Stimulated activated CD4-positive, alpha-beta T cell treated with anti-CD3 and anti-CD28 coated beads, TNF-alpha, amount 100 ng/mL, for 1 hour (primary cell): ENCODE data around the gene ITGB1BP1.
"Not testable (repeated sequence)": the region's sequence is repeated elsewhere in the genome, so short reads cannot be mapped to it uniquely, and the experiment has no call there.

Experiments used
- DNase-seq, 3 donors: peaks; one replicate each; pipeline ENCODE4 v3.0.0-alpha.2; 2020; ENCODE audit warnings: low read depth in 3 of 3, low spot score in 1 of 3

ITGB1BP1 gene

DNA sequence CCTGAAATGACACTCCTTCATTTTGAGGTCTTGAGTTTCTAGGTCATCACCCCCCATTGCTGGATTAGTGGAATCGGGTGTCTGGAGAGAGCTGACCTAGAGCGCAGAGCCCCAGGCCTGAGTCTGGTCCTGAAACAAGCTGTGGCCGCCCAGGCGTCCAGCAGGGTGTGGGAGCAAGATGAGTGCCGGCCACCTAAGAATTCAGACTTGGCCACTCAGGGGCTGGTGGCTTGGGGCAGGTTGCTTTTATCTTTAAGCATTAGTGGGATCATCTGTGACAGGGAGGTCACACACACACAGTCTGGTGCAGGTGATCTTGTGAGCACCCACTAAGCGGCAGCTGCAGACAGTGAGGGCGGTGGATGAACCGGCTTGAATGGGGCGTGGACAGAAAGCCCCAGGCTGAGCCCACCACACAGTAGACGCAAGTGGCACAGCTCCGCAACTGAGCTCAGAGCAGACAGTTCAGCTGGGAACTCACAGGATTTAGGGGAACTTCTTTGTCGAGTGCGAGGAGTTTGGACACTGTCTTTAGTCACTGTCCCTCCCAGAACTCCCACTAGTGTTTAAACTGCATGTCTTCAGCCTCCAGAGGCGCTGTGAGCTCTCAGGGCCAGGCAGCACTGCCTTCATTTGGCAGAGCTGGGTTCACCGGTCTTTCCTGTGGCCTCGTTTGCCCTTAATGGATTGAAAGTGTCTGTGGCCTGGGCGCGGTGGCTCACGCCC lies 21.5 kb downstream of the ITGB1BP1 start:
- DNase-seq = no peak

DNA sequence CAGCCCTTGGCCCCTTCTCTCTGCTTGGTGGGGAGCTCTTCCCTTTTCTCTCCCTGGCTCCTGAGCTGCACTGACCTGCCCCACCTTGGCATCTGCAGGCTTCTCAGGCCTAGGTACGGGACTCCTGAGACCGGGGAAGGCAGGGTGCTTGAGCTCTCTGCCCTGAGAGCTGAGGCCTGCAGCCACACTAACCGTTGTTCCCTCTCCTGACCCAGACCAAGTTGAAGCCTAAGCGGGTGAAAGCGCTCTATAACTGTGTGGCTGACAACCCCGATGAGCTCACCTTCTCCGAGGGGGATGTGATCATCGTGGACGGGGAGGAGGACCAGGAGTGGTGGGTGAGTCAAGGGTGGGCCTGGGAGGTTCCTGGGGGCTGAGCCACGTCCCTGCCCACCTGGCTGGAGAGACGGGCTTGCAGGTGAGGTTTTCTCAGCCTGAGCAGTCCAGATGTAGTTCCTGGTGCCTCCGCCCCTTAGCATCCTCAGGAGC lies 22.2 kb downstream of the ITGB1BP1 start:
- DNase-seq = no peak

DNA sequence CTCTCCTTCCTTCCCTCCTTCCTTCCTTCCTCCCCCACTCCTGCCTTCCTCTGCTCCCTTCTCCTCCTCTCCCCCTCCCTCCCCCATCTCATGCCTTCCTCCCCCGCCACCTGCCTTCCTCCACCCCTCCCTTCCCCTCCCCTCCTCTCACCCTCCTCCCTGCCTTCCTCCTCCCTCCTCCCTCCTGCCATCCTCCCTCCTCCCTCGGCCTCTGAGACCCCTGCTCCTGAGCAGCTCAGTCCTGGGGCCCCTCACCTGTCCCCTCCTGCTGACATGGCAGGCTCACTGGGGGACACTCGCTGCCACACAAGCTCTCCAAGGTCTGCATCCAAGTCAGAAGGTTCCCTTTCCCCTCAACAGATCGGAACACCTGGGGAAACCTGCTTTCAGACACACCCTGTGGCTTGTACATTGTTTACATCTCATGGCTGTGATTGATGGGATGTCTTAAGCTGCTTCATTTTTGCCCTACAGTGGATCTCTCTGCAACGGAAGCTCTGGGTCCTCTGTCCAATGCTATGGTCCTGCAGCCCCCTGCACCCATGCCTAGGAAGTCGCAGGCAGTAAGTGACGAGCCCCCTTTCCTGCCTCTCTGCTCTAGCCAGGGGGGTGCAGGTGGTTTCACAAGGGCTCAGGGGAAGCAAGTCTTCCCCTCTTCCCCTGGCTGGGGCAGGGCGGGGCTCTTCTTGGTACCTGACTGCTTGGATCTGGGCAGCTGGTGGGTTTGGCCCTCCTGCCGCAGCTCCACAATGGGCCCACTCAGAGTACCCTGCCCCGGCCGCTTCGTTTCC lies 22.9 kb downstream of the ITGB1BP1 start:
- no peak for DNase-seq

DNA sequence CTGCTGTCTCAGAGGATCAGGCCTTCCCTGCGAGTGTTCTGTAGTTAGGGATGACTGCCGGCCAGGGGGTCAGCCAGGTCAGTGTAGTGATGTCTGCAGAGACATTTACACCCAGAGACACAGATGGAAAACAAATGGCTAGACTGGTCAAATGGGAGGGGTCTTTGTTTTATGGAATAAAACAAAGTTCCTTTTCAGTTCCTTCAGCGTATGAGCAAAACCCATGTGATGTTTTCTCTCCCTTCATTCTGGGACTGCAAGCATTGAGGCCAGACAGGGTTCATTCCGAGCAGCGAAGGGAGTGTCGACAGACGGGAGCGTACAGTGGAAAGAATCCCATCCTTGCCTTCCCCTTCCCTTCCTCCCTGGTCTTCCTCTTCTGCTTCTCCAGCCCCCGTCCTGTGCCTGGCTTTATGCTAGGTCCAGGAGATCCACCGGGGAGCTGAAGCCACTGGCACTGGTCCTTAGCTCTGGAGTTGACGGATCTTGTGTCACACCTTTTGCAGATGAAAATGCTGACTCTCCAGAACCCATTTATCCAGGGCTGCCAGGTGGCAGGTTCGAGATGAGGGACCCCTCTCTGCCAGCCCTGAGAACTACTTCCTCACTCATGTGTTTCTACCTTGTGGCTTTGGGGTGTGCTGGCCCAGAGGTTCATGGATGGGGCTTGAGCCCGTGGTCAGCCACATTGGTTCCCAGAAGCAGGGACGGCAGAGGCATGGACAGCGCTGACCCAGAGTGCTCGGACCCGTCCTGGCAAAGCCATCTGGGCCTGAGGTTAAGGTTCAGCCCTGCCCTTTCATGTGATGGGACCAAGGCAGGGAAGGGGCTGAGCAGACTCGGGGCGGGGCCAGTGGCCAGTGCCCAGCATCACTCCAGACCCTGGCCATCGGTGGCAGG lies 24.2 kb downstream of the ITGB1BP1 start:
- no peak for DNase-seq

DNA sequence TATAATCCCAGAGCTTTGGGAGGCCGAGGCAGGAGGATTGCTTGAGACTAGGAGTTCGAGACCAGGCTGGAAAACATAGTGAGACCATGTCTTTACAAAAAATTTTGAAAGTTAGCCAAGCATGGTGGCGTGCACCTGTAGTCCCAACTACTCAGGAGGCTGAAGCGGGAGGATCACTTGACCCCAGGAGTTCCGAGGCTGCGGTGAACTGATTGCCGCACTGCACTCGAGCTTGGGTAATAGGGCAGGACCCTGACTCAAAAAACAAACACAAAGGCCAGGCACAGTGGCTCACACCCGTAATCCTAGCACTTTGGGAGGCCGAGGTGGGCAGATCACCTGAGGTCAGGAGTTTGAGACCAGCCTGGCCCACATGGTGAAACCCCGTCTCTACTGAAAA lies 25.1 kb downstream of the ITGB1BP1 start:
- DNase-seq = not testable (repeated sequence)

DNA sequence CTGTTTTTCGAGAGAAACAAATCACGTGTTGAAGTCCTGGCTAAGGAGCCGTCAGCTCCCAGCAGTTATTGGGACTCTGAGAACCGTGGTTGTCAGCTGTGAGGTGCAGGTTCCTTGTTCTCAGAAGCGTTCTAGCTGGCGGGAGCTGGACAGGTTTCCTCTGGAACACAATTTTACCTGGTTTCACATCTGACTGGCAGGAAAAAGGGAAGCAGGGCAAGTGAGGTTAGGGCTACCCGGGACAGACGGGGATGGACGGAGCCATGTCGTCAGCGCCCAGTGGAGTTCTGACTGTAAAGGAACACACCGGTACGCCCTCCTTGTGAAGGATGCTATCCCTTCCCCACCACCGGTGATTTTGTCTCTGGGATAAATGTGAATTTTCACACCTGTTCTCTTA lies 26.1 kb downstream of the ITGB1BP1 start:
- no peak for DNase-seq

DNA sequence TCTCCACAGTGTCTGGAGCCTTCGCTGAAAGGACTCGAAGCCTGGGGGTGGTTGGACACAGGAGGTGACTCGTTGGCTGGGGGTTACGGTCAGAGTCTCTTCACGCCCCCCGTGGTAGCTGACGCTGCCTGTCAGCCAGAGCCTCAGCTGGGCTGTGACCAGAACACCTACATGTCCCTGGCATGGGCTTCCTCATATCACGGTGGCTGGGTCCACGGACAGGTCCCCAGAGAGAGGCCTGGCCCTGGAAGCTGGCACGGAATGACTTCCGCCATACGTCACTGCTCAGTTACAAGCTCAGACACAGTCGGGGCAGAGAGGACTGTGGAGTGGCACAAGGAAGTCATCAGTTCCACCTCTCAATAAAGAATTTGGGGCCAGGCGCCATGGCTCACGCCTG lies 28.5 kb downstream of the ITGB1BP1 start:
- no peak for DNase-seq

DNA sequence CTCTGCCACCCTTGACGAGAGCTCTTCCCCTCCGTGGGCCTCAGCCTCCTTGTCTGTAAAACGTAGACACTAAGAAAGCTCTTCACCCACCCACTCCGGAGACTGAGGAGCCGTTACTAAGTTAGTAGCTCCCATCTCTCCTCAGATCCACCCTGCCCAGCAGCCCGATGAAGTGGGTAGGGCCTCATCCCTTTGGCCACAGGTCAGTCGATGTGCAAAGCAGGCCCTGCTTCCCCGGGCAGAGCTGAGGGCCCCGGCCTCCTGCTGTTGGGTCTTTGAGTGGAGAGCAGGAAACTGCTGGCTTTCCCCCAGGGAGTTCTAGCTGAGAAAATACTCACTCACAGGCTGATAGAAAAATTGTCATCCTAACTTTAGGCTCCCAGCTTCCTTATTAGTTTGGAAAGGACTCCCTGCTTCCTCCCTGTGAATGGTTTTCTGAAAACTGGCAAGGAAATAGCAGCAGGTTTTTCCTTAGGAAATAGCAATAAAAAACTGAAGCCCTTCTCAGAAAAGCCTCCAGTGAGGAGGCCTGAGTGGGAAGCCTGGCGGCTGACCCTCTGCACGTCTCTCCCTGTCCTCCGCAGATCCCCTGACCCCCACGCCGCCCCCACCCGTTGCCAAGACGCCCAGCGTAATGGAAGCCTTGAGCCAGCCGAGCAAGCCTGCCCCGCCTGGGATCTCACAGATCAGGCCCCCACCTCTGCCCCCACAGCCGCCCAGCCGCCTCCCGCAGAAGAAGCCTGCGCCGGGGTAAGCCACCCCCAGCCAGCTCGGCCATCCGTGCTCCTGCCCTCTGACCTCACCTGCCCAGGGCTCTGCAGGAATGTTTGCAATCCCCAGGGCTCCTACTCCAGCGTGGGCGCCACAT lies 30.2 kb downstream of the ITGB1BP1 start:
- no peak for DNase-seq

DNA sequence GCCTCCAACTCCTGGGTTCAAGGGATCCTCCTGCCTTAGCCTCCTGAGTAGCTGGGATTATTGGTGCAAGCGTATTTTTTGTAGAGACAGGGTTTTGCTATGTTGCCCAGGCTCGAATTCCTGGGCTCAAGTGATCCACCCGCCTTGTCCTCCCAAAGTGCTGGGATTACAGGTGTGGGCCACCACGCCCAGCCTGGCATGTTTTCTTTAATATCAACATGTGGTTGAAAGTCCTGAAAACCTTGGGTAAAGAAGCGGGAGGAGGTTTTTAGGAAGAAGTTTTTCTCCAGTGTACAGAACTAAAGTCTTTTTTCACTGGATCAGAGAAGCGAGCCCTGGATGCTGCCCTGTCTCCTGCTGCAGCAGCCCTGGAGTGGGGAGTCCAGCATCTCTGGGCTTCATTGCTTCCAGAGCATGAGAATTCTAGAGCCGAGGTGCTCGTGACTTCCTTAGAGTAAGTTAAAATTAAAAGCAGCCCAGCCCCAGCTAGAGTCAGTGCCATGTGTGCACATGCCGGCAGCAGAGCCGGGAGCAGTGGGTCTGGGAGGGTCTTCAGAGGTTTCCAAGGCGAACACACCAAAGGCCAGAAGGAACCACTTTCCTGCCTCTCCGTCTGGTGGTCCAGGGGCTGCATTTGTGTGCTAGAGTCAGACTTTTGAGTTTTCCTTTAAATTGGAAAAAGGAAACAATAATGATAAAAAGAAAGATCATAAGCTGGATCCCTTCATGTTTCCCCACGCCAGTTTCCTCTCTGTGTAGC lies 31.2 kb downstream of the ITGB1BP1 start:
- no peak for DNase-seq

DNA sequence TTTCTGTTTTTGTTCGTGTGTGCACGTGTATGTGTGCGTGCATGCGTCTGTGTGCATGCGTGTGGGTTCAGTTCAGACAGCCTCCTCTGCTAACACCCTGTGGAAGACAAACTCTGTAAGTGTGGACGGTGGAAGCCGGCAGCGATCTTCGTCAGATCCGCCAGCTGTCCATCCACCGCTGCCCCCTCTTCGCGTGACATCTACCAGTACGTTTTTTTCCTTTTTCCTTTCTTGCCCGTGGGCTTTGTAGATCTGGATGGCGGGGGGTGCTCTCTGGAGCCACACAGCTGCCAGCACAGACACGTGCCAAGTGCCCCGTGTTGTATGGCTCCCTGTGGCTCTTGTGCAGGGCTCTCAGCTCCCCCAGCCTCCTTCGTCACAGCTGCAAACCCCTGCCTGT lies 32.3 kb downstream of the ITGB1BP1 start:
- DNase-seq = no peak

DNA sequence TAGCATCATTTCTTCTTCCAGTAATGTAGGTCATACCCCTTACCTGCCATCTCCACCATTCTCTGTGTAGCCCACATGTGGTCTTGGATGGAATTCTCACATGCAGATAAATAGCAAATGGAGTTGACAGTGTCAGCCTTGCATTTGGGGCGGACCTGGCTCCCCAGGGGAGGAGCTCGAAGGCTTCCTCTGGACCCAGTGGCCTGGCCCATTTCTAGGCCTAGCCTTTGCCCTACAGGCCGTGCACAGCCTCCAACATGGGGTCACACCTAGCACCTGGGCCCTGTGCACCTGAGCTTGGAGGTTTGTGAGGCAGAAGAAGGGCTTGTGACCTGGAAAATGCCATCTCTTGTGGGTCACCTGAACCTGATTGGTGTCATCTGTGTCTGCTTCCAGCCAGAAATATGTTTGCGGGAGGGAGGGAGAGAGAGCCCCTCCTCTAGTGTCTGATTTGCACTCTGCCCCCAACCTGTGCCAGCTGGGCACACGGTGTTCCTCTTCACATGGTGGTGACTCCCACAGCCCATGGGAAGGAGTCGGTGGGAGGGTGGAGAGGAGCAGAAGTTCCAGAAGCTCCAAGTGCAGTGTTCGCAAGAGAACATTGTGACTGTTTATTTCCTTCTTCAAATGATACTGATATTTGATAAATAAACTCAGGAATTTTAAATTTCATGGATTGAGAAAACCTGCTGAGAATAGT lies 33.0 kb downstream of the ITGB1BP1 start:
- DNase-seq = no peak

DNA sequence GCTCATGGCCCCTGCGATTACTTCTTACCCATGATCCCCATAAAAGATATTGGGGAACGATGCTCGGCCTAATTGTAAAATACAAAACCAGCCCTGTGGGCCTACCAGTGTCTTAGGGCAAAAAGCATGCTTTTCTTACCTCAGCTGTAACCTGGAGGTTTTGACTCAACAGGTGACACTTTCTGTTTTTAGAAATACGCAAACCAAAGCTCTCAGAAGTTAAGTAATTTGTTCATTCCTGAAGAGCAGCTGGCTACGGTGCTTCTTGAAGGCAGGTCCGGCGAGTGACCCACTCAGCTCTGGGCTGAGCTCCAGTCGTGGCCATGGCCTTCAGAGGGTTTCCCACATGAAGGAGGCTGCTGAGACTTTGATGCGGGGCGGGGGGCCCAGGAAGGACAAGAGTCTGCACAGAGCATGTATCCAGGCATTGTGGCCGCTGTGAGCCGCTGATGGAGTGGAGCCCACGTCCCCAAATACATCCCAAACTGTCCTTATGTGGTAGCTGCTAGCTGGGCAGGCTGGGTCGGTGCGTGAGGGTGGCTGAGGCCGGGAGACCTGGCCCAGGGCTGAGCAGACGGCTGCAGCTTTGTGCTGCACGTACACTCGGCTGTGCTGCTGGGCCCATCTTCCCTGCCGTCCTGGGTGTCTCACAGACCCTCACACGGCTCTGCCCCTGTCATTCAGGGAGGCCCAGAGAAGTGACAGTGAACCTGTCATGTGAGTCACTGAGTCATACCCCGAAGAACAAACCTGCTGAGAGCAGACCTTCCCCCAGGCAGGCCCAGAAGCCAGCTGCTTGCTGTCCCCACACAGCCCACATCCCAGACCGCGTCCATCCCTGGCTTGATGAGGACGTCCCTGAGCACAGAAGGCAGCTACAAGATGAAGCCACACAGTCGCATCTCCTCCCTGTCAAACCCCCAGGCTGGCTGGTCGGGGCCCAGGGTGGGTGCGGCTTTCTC lies 34.1 kb downstream of the ITGB1BP1 start:
- no peak for DNase-seq

DNA sequence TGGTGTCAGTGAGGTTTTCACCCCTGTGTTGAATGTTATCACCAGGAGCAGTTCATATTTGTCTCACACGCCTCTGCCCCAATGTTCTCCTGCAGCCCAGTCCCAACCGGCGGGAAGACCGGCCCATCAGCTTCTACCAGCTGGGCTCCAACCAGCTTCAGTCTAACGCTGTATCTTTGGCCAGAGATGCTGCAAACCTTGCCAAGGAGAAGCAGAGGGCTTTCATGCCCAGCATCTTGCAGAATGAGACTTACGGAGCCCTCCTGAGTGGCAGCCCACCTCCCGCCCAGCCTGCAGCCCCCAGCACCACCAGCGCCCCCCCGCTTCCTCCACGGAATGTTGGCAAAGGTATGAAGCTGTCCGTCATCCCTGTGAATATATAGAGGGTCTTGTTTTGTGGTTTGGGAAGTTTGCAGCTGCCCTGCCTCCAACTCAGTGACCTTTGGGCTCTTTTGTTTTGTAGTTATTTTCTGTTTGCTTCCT lies 35.1 kb downstream of the ITGB1BP1 start:
- DNase-seq = no peak

DNA sequence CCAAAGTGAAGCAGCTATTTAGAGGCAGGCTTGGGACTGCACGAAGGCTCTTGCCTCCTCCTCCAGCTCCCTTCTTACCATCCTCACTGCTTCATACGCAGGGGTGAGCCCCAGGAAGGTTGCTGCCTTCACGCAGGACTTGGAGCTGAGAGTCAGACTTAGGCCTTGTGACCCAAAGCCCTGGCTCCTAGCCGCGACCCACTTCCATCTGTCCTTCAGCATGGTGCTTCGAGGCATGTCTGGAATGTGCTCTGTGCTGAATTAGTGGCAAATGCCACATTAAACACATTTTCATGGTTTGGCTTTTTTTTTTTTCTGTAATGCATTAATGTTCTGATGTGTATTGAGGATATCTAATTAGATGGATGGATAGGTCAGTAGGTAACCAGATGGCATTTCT lies 37.5 kb downstream of the ITGB1BP1 start:
- DNase-seq = no peak

DNA sequence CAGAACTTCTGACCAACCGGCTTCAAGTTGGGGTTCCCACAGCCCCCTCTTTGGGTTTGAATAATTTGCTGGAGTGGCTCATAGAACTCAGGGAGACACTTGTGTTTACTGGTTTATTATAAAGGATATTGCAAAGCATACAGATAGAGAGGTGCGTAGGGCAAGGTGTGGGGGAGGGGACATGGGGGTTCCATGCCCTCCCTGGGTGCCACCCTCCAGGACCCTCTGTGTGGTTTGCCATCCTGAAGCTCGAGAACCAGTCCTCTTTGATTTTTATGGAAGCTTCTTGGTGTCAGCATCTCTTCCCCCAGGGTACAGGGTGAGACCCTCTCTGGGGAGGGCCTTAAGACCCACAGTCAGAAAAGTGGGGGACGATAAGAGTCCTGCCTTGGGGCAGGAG lies 38.8 kb downstream of the ITGB1BP1 start:
- no peak for DNase-seq

DNA sequence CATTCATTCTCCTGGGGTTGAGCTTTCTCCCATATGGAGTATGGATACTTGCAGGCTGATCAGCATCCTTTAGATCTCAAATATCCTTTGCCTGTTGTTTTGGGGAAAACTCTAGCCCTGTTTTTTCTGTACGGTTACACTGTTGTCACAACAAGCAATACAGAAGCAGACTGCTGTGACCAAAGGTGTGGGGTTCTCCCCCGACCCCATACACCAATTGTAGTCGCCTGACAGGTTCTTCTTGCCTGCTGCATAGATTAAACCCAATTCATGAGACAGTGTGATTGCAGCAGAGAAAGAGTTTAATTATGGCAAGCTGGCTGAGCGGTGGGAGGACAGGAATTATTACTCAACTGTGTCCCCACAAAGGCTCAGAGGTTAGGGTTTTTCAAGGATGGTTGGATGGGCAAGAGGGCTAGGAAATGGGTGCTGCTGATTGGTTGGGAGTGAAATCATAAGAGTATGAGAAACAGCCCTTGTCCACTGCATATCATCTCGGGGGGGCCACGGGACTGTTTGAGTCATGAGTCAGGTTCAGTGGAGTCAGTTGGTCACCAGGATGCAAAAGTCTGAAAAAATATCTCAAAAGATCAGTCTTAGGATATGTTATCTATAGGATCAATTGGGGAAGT lies 40.6 kb downstream of the ITGB1BP1 start:
- no peak for DNase-seq
